ENCODE measurements around the gene AXL. TPM values are rescaled to one million over a fixed set of nuclear protein-coding genes. Genes with fewer than 3 reads are reported as not detected.
"Not testable (repeated sequence)": the region's sequence is repeated elsewhere in the genome, so short reads cannot be mapped to it uniquely, and the experiment has no call there.

The AXL gene
- total RNA-seq, 2 donors from 2014 or later = 6.2 to 21.4 TPM

GRCh38 chr19:41274802-41275201 is 55.8 kb downstream of the AXL start:
- no peaks in the 10 kb centered on the region for H3K27me3 ChIP-seq
- intact Hi-C loops (cut with DNase I) = no loop called here
- H3K4me1 ChIP-seq = no peaks in the 10 kb centered on the region
- TF ChIP-seq, protein P1, sequence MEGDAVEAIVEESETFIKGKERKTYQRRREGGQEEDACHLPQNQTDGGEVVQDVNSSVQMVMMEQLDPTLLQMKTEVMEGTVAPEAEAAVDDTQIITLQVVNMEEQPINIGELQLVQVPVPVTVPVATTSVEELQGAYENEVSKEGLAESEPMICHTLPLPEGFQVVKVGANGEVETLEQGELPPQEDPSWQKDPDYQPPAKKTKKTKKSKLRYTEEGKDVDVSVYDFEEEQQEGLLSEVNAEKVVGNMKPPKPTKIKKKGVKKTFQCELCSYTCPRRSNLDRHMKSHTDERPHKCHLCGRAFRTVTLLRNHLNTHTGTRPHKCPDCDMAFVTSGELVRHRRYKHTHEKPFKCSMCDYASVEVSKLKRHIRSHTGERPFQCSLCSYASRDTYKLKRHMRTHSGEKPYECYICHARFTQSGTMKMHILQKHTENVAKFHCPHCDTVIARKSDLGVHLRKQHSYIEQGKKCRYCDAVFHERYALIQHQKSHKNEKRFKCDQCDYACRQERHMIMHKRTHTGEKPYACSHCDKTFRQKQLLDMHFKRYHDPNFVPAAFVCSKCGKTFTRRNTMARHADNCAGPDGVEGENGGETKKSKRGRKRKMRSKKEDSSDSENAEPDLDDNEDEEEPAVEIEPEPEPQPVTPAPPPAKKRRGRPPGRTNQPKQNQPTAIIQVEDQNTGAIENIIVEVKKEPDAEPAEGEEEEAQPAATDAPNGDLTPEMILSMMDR (IDR thresholded peaks at IDR 0.05) = no peak
- H3K9ac ChIP-seq (ENCODE audit: low read depth in 2 of 2, low read length in 2 of 2) = no peak overlapping the region
- peaks cover 81% of the 10 kb centered on the region for H3K36me3 ChIP-seq
- H3K27ac ChIP-seq = no peak overlapping the region
- no peaks in the 10 kb centered on the region for H3K9me3 ChIP-seq
- H3K4me3 ChIP-seq = no peak overlapping the region
- DNase-seq = no peak

DNA sequence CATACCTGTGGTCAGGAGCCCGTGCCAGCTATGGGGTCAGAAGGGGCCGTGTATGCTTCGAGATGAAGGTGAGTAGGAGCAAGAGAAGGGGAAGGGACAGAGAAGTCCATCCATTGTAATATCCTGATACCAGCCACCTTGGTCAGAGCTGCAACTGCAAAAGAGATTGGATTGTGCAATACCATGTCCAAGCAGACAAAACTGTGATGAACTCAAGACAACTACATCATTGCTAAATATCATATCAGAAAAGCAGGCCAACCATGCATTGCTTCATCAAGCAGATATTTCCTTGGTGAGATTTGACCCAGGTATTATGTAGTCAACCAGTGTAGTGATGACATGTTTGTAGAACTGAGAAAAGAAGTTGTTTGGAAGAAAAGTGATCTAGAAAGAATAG is 57.2 kb downstream of the AXL start:
- intact Hi-C loops (cut with DNase I) = no loop called here
- no peak overlapping the region for H3K27ac ChIP-seq
- H3K4me1 ChIP-seq = no peaks in the 10 kb centered on the region
- no peak overlapping the region for H3K4me3 ChIP-seq
- no peaks in the 10 kb centered on the region for H3K27me3 ChIP-seq
- no peak overlapping the region for H3K9ac ChIP-seq (ENCODE audit: low read depth in 2 of 2, low read length in 2 of 2)
- DNase-seq = no peak
- peaks cover 78% of the 10 kb centered on the region for H3K36me3 ChIP-seq
- TF ChIP-seq, protein P1 (IDR thresholded peaks at IDR 0.05) = no peak
- H3K9me3 ChIP-seq = no peaks in the 10 kb centered on the region

GRCh38 chr19:41278478-41278877 is 59.5 kb downstream of the AXL start:
- DNase-seq = no peak
- H3K9me3 ChIP-seq = no peaks in the 10 kb centered on the region
- intact Hi-C loops (cut with DNase I) = no loop called here

DNA sequence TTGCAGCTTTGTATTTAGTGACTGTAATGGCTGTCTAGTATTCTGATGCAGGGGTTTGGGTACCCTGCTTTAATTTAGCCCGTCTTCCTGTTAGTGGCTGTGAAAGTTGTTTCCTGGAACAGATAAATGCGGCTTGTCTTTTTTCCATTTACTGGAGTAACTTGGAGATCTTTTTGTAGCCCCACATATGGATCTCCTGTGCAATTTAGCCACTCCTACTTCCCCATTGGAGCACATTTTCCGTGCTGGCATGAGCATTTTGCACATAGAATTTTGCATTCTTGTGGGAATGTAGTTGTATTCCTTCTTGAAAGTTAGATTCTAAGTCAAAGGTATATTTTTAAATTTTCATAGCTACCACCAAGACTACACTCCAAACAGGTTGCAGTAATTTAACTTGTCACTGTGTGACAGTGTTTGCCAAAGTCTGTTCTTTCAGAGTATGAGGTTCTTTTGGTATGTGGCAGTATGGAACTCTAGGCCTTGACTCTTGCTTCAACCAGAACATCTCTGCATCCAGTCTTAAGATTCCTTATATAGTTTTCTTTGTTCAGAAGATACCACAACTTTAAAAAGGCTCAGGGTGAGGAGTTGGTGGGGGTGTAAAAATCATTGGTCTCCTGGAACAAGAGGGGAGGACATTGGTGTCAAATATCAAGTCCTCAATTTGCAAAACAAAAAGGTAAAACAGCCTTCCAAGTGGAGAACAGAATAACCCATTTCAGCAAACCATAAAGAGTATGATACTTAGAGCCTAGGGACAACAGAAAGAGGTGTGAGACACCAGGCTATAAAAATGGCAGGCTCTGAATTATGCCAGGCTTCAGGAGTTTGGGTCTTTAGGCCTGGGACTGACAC is 69.9 kb downstream of the AXL start:
- Histone ChIP-seq H3K9me3 (no peaks in the 10 kb centered on the region), H3K36me3 (peaks cover 33% of the 10 kb centered on the region), H3K4me1 (no peaks in the 10 kb centered on the region), H3K4me3 (no peak overlapping the region), H3K9ac (ENCODE audit: low read depth in 2 of 2, low read length in 2 of 2) (no peak overlapping the region), H3K27ac (no peak overlapping the region), H3K27me3 (no peaks in the 10 kb centered on the region)
- TF ChIP-seq, protein P1 (IDR thresholded peaks at IDR 0.05) = no peak
- no peak for DNase-seq
- intact Hi-C loops (cut with DNase I) = no loop called here

More at GRCh38 chr19:41278478-41278877, 59.5 kb downstream of the AXL start:
- TF ChIP-seq, protein P1 (IDR thresholded peaks at IDR 0.05) = no peak
- Histone ChIP-seq H3K4me3 (no peak overlapping the region), H3K4me1 (no peaks in the 10 kb centered on the region), H3K27ac (no peak overlapping the region), H3K9ac (ENCODE audit: low read depth in 2 of 2, low read length in 2 of 2) (no peak overlapping the region), H3K27me3 (no peaks in the 10 kb centered on the region), H3K36me3 (peaks cover 65% of the 10 kb centered on the region)

- H3K4me1 ChIP-seq; H3K9me3 ChIP-seq; H3K27me3 ChIP-seq; DNase-seq; H3K9ac ChIP-seq (ENCODE audit: low read depth in 2 of 2, low read length in 2 of 2); H3K4me3 ChIP-seq; H3K27ac ChIP-seq; intact Hi-C loops (cut with DNase I): not testable (repeated sequence)
- peaks cover 43% of the 10 kb centered on the region for H3K36me3 ChIP-seq
Observed at GRCh38 chr19:41289814-41290213, 70.8 kb downstream of the AXL start.

DNA sequence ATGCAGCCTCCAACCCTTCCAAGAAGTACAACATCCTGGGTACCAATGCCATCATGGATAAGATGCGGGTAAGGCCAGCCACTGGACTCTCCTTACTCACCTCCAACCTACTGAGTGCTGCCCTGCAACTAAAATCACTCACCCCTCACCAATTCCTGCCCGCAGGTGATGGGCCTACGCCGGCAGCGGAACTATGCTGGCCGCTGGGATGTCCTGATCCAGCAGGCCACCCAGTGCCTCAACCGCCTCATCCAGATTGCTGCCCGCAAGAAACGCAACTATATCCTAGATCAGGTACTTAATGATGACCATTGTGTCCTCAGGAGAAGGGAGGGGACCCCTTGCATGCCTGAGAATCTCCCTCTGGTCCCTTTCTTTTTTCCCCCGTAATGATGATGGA is 75.4 kb downstream of the AXL start:
- intact Hi-C loops (cut with DNase I) = no loop called here
- Histone ChIP-seq H3K9me3 (no peaks in the 10 kb centered on the region), H3K27ac (no peak overlapping the region), H3K9ac (ENCODE audit: low read depth in 2 of 2, low read length in 2 of 2) (no peak overlapping the region), H3K27me3 (no peaks in the 10 kb centered on the region), H3K36me3 (peaks cover 37% of the 10 kb centered on the region), H3K4me3 (no peak overlapping the region), H3K4me1 (no peaks in the 10 kb centered on the region)
- TF ChIP-seq, protein P1 (IDR thresholded peaks at IDR 0.05) = no peak
- DNase-seq = no peak

Data from colonic mucosa (tissue), 4 donors.